ENCODE results near the gene ZNF846. TPM values are rescaled to one million over a fixed set of nuclear protein-coding genes. Genes with fewer than 3 reads are reported as not detected.
A peak's percentile ranks its signal among the peaks of the same experiment; 100 is the strongest.

ZNF846 gene
- 13.1 and 18.0 TPM in 2 replicates for total RNA-seq (ENCODE audit: low replicate concordance)

GRCh38 chr19:9768175-9769112 lies at the start of gene ZNF846:
ZNF846 (minus strand) TSS chr19:9768738; CDS start chr19:9764950, 3,788 bp downstream.
- Mint-ChIP-seq H3K36me3 (peaks cover 23% of the 10 kb centered on the region), H3K27me3 (ENCODE audit: insufficient read depth, low read depth) (peaks cover 4% of the 10 kb centered on the region), H3K27ac (peak within 1 kb of the TSS; percentile 89), H3K9me3 (peaks cover 23% of the 10 kb centered on the region), H3K4me3 (peak within 1 kb of the TSS; percentile 96), H3K4me1 (peaks cover 3% of the 10 kb centered on the region)
- H3F3A ChIP-seq (ENCODE audit: low read depth): peaks cover 21% of the 10 kb centered on the region
- H3K4me2 ChIP-seq: peak within 1 kb of the TSS; percentile 87
- H3K9me3 ChIP-seq (ENCODE audit: low read depth): no peaks in the 10 kb centered on the region
- peak; percentile 97 for DNase-seq (ENCODE audit: low spot score)
- peaks cover 5% of the 10 kb centered on the region for H3K4me1 ChIP-seq
- peaks cover 26% of the 10 kb centered on the region for H3K79me2 ChIP-seq (ENCODE audit: low read depth)
- H3K9ac ChIP-seq: peak within 1 kb of the TSS; percentile 76
- H3K27ac ChIP-seq: peak within 1 kb of the TSS; percentile 78
- no peaks in the 10 kb centered on the region for H4K20me1 ChIP-seq (ENCODE audit: low read depth)
- TF ChIP-seq EZH2phosphoT487 (IDR thresholded peaks at IDR 0.05): peak; percentile 20
- no peak for TF ChIP-seq CTCF (IDR thresholded peaks at IDR 0.05)
- peak within 1 kb of the TSS; percentile 97 for H2AFZ ChIP-seq (replicated peaks)
- H3K36me3 ChIP-seq: no peaks in the 10 kb centered on the region
- no peaks in the 10 kb centered on the region for H3K27me3 ChIP-seq
- peak within 1 kb of the TSS; percentile 76 for H3K4me3 ChIP-seq

- peak overlapping the region; percentile 99 for H2AFZ ChIP-seq (replicated peaks)
- H3K4me2 ChIP-seq: peak overlapping the region; percentile 88
- Mint-ChIP-seq H3K9me3 (peaks cover 8% of the 10 kb centered on the region), H3K36me3 (peaks cover 22% of the 10 kb centered on the region), H3K4me1 (peaks cover 9% of the 10 kb centered on the region), H3K27ac (no peak overlapping the region), H3K27me3 (ENCODE audit: insufficient read depth, low read depth) (peaks cover 6% of the 10 kb centered on the region), H3K4me3 (peak overlapping the region; percentile 93)
- H3K27ac ChIP-seq: peak overlapping the region; percentile 77
- no peaks in the 10 kb centered on the region for H3K9me3 ChIP-seq (ENCODE audit: low read depth)
- TF ChIP-seq EZH2 (IDR thresholded peaks at IDR 0.05) (no peak), CTCF (IDR thresholded peaks at IDR 0.05) (no peak), EZH2phosphoT487 (IDR thresholded peaks at IDR 0.05) (no peak)
- no peaks in the 10 kb centered on the region for H3K27me3 ChIP-seq
- peak overlapping the region; percentile 99 for H3K4me3 ChIP-seq
- H3K79me2 ChIP-seq (ENCODE audit: low read depth): peaks cover 53% of the 10 kb centered on the region
- H4K20me1 ChIP-seq (ENCODE audit: low read depth): peaks cover 4% of the 10 kb centered on the region
- H3K36me3 ChIP-seq: no peaks in the 10 kb centered on the region
- no peak for DNase-seq (ENCODE audit: low spot score)
- peak overlapping the region; percentile 85 for H3K9ac ChIP-seq
- H3K4me1 ChIP-seq: peaks cover 8% of the 10 kb centered on the region
- H3F3A ChIP-seq (ENCODE audit: low read depth): peaks cover 15% of the 10 kb centered on the region
These were observed 49.7 kb upstream of the ZNF846 start for GRCh38 chr19:9818175-9818733.

- H3K27me3 ChIP-seq: no peaks in the 10 kb centered on the region
These were observed 42.6 kb upstream of the ZNF846 start for GRCh38 chr19:9811139-9811538.

More at GRCh38 chr19:9811139-9811538, 42.6 kb upstream of the ZNF846 start:
- Mint-ChIP-seq H3K9me3 (peaks cover 2% of the 10 kb centered on the region), H3K27me3 (ENCODE audit: insufficient read depth, low read depth) (no peaks in the 10 kb centered on the region), H3K27ac (no peak overlapping the region), H3K36me3 (peaks cover 17% of the 10 kb centered on the region), H3K4me3 (no peak overlapping the region), H3K4me1 (no peaks in the 10 kb centered on the region)
- peaks cover 29% of the 10 kb centered on the region for H3K79me2 ChIP-seq (ENCODE audit: low read depth)
- no peaks in the 10 kb centered on the region for H3F3A ChIP-seq (ENCODE audit: low read depth)
- H3K4me1 ChIP-seq: no peaks in the 10 kb centered on the region
- H2AFZ ChIP-seq (replicated peaks): no peak overlapping the region
- no peaks in the 10 kb centered on the region for H3K9me3 ChIP-seq (ENCODE audit: low read depth)
- H3K9ac ChIP-seq: no peak overlapping the region
- TF ChIP-seq EZH2phosphoT487 (IDR thresholded peaks at IDR 0.05) (no peak), CTCF (IDR thresholded peaks at IDR 0.05) (no peak), EZH2 (IDR thresholded peaks at IDR 0.05) (no peak)
- H3K4me3 ChIP-seq: no peak overlapping the region
- no peaks in the 10 kb centered on the region for H3K36me3 ChIP-seq
- H3K4me2 ChIP-seq: no peak overlapping the region
- H4K20me1 ChIP-seq (ENCODE audit: low read depth): no peaks in the 10 kb centered on the region
- no peak overlapping the region for H3K27ac ChIP-seq
- no peak for DNase-seq (ENCODE audit: low spot score)
